Panc1 (cell line): ENCODE results near the gene ACAD9.

Experiments used
- POLR2AphosphoS5 ChIP-seq: IDR thresholded peaks from 2 replicates; pipeline ENCODE4 v1.6.1; 2012; ENCODE audit warnings: mild to moderate bottlenecking, low read depth, low read length, moderate library complexity
- SIN3A ChIP-seq: IDR thresholded peaks from 2 replicates; pipeline ENCODE4 v1.6.1; 2012; ENCODE audit warnings: low read depth, mild to moderate bottlenecking, low read length, moderate library complexity, borderline replicate concordance; ENCODE audit not compliant: insufficient read depth
- TF ChIP-seq, protein P1 (sequence below): fragments of 450-650 bp; IDR thresholded peaks from 2 replicates; pipeline ENCODE4 v1.5.1; 2017; ENCODE audit warnings: mild to moderate bottlenecking
- TF ChIP-seq, protein P2 (sequence below), 2 experiments: IDR thresholded peaks; 2 replicates each; pipeline ENCODE4 v1.6.1; 2011 to 2012; ENCODE audit warnings: low read depth in 2 of 2, control low read depth in 1 of 2, low read length in 1 of 2, mild to moderate bottlenecking in 1 of 2, moderate library complexity in 1 of 2; ENCODE audit not compliant: insufficient read depth in 1 of 2

DNA sequence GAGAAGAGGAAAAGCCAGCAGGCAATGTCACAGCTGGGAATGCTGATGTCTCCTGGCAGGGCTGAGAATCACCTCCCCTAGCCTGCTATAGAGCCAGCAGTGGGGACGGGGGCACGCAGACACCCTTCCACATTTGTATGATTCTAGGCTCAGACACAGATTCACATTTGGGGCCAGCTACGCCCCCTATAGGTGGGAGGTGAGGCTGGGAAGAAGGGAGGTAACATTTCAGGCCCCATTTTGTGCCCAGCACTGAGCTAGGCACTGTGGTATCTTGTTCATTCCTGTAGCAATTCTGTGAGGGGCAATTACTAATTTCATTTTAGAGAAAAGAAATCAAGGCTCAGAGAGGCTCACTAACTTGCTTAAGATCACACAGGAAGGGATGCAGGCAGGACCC lies 15.9 kb upstream of the ACAD9 start:
- TF ChIP-seq, protein P1, sequence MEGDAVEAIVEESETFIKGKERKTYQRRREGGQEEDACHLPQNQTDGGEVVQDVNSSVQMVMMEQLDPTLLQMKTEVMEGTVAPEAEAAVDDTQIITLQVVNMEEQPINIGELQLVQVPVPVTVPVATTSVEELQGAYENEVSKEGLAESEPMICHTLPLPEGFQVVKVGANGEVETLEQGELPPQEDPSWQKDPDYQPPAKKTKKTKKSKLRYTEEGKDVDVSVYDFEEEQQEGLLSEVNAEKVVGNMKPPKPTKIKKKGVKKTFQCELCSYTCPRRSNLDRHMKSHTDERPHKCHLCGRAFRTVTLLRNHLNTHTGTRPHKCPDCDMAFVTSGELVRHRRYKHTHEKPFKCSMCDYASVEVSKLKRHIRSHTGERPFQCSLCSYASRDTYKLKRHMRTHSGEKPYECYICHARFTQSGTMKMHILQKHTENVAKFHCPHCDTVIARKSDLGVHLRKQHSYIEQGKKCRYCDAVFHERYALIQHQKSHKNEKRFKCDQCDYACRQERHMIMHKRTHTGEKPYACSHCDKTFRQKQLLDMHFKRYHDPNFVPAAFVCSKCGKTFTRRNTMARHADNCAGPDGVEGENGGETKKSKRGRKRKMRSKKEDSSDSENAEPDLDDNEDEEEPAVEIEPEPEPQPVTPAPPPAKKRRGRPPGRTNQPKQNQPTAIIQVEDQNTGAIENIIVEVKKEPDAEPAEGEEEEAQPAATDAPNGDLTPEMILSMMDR = no peak; the same call in 1 of the 2 replicates
- TF ChIP-seq SIN3A (no peak), POLR2AphosphoS5 (no peak)
- TF ChIP-seq, protein P2, sequence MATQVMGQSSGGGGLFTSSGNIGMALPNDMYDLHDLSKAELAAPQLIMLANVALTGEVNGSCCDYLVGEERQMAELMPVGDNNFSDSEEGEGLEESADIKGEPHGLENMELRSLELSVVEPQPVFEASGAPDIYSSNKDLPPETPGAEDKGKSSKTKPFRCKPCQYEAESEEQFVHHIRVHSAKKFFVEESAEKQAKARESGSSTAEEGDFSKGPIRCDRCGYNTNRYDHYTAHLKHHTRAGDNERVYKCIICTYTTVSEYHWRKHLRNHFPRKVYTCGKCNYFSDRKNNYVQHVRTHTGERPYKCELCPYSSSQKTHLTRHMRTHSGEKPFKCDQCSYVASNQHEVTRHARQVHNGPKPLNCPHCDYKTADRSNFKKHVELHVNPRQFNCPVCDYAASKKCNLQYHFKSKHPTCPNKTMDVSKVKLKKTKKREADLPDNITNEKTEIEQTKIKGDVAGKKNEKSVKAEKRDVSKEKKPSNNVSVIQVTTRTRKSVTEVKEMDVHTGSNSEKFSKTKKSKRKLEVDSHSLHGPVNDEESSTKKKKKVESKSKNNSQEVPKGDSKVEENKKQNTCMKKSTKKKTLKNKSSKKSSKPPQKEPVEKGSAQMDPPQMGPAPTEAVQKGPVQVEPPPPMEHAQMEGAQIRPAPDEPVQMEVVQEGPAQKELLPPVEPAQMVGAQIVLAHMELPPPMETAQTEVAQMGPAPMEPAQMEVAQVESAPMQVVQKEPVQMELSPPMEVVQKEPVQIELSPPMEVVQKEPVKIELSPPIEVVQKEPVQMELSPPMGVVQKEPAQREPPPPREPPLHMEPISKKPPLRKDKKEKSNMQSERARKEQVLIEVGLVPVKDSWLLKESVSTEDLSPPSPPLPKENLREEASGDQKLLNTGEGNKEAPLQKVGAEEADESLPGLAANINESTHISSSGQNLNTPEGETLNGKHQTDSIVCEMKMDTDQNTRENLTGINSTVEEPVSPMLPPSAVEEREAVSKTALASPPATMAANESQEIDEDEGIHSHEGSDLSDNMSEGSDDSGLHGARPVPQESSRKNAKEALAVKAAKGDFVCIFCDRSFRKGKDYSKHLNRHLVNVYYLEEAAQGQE (IDR thresholded peaks at IDR 0.05; ENCODE audit: insufficient read depth in 1 of 2, low read depth in 2 of 2, low read length in 1 of 2) = no peak
